ENCODE results near the gene PDE6H. TPM values are rescaled to one million over a fixed set of nuclear protein-coding genes. Genes with fewer than 3 reads are reported as not detected.

PDE6H gene
- total RNA-seq, 1 donor = not detected

- H4K20me1 ChIP-seq (ENCODE audit: insufficient read depth, low read length) = no peaks in the 10 kb centered on the region
- no peak overlapping the region for H3K27ac ChIP-seq (ENCODE audit: low read depth, low read length)
- H3K27me3 ChIP-seq (ENCODE audit: insufficient read depth, low read length) = no peaks in the 10 kb centered on the region
- H3K4me2 ChIP-seq (ENCODE audit: insufficient read depth, low read length) = no peak overlapping the region
- no peaks in the 10 kb centered on the region for H3K36me3 ChIP-seq (ENCODE audit: insufficient read depth, low read length)
- no peak overlapping the region for H3K4me3 ChIP-seq (ENCODE audit: insufficient read depth, low read length)
- TF ChIP-seq, protein P1, sequence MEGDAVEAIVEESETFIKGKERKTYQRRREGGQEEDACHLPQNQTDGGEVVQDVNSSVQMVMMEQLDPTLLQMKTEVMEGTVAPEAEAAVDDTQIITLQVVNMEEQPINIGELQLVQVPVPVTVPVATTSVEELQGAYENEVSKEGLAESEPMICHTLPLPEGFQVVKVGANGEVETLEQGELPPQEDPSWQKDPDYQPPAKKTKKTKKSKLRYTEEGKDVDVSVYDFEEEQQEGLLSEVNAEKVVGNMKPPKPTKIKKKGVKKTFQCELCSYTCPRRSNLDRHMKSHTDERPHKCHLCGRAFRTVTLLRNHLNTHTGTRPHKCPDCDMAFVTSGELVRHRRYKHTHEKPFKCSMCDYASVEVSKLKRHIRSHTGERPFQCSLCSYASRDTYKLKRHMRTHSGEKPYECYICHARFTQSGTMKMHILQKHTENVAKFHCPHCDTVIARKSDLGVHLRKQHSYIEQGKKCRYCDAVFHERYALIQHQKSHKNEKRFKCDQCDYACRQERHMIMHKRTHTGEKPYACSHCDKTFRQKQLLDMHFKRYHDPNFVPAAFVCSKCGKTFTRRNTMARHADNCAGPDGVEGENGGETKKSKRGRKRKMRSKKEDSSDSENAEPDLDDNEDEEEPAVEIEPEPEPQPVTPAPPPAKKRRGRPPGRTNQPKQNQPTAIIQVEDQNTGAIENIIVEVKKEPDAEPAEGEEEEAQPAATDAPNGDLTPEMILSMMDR (IDR thresholded peaks at IDR 0.05; ENCODE audit: extremely low read depth, low read depth, low read length) = no peak
- DNase-seq (ENCODE audit: insufficient read length, low spot score, missing footprints) = no peak
- H3K79me2 ChIP-seq (ENCODE audit: insufficient read depth, low read length) = no peaks in the 10 kb centered on the region
- H3K9me3 ChIP-seq (ENCODE audit: low read depth, low read length) = no peaks in the 10 kb centered on the region
- no peak overlapping the region for H2AFZ ChIP-seq (ENCODE audit: low read length)
- H3K4me1 ChIP-seq (ENCODE audit: insufficient read depth, low read length) = no peaks in the 10 kb centered on the region
Measured at GRCh38 chr12:14992673-14993072, 19.8 kb downstream of the PDE6H start.

GRCh38 chr12:14993117-14993516 lies 20.3 kb downstream of the PDE6H start:
- DNase-seq (ENCODE audit: insufficient read length, low spot score, missing footprints) = no peak
- TF ChIP-seq, protein P1 (IDR thresholded peaks at IDR 0.05; ENCODE audit: extremely low read depth, low read depth, low read length) = no peak
- no peak overlapping the region for H3K4me2 ChIP-seq (ENCODE audit: insufficient read depth, low read length)

DNA sequence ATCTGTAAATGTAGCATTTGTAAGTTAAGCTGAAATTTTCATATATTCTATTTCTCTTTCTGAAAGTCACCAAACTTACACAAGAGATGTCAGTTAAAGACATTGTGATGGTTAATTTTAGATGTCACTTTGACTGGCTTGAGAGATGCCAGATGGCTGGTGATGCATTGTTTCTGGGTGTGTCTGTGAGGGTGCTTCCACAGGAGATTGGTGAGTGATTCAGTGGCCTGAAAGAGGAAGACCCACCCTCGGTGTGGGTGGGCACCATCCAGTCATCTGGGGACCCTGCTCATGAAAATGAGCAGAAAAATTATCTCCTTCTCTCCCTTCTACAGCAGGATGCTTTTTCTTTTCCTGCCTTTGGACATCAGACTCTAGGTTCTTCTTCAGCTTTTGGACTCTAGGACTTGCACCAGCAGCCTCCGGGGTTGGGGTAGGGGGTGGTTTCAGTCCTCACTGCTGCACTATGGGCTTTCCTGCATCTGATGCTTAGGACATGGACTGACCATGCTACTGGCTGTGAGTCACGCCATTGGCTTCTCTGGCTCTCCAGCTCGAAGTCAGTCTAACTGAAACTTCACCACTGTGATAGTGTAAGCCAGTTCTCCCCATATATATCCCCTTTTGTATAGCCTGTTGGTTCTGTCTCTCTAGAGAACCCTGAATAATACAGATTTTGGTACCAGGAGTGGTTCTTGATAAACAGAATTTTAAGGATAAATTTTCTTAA lies 20.9 kb downstream of the PDE6H start:
- peak; percentile 65 for DNase-seq (ENCODE audit: insufficient read length, low spot score, missing footprints)
- Histone ChIP-seq H3K4me2 (ENCODE audit: insufficient read depth, low read length) (no peak overlapping the region), H3K36me3 (ENCODE audit: insufficient read depth, low read length) (no peaks in the 10 kb centered on the region), H3K4me1 (ENCODE audit: insufficient read depth, low read length) (no peaks in the 10 kb centered on the region), H3K9me3 (ENCODE audit: low read depth, low read length) (no peaks in the 10 kb centered on the region), H2AFZ (ENCODE audit: low read length) (peak overlapping the region; percentile 58), H3K79me2 (ENCODE audit: insufficient read depth, low read length) (no peaks in the 10 kb centered on the region), H4K20me1 (ENCODE audit: insufficient read depth, low read length) (no peaks in the 10 kb centered on the region), H3K27ac (ENCODE audit: low read depth, low read length) (no peak overlapping the region), H3K4me3 (ENCODE audit: insufficient read depth, low read length) (no peak overlapping the region), H3K27me3 (ENCODE audit: insufficient read depth, low read length) (no peaks in the 10 kb centered on the region)
- TF ChIP-seq, protein P1 (IDR thresholded peaks at IDR 0.05; ENCODE audit: extremely low read depth, low read depth, low read length) = no peak

More at GRCh38 chr12:14993117-14993516, 20.3 kb downstream of the PDE6H start:
- H3K27ac ChIP-seq (ENCODE audit: low read depth, low read length) = no peak overlapping the region
- H4K20me1 ChIP-seq (ENCODE audit: insufficient read depth, low read length) = no peaks in the 10 kb centered on the region
- H3K36me3 ChIP-seq (ENCODE audit: insufficient read depth, low read length) = no peaks in the 10 kb centered on the region
- H2AFZ ChIP-seq (ENCODE audit: low read length) = no peak overlapping the region
- no peaks in the 10 kb centered on the region for H3K79me2 ChIP-seq (ENCODE audit: insufficient read depth, low read length)
- H3K4me1 ChIP-seq (ENCODE audit: insufficient read depth, low read length) = no peaks in the 10 kb centered on the region
- H3K4me3 ChIP-seq (ENCODE audit: insufficient read depth, low read length) = no peak overlapping the region
- H3K27me3 ChIP-seq (ENCODE audit: insufficient read depth, low read length) = no peaks in the 10 kb centered on the region
- no peaks in the 10 kb centered on the region for H3K9me3 ChIP-seq (ENCODE audit: low read depth, low read length)

DNA sequence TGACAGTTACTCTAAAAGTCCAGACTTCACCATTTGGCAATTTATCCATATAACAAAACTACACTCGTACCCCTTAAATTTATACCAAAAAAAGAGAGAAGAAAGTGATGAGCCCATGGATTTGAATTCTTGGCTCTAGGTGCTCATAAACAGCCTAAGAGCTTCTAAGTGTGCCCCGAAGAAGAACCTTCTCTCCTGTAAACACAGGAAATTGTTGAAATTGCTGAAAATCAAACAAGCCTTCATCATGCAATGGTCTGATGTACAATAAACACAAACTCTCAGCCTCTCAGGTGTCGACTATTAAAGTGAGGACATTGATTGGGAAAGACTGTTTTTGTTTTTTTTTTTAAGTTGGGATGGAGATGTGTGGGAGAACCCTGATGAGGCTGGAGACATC lies 21.8 kb downstream of the PDE6H start:
- H3K79me2 ChIP-seq (ENCODE audit: insufficient read depth, low read length) = no peaks in the 10 kb centered on the region
- no peak overlapping the region for H3K4me3 ChIP-seq (ENCODE audit: insufficient read depth, low read length)
- H3K9me3 ChIP-seq (ENCODE audit: low read depth, low read length) = no peaks in the 10 kb centered on the region
- no peak overlapping the region for H2AFZ ChIP-seq (ENCODE audit: low read length)
- no peaks in the 10 kb centered on the region for H3K36me3 ChIP-seq (ENCODE audit: insufficient read depth, low read length)
- TF ChIP-seq, protein P1 (IDR thresholded peaks at IDR 0.05; ENCODE audit: extremely low read depth, low read depth, low read length) = no peak
- no peak overlapping the region for H3K27ac ChIP-seq (ENCODE audit: low read depth, low read length)
- no peaks in the 10 kb centered on the region for H3K4me1 ChIP-seq (ENCODE audit: insufficient read depth, low read length)
- DNase-seq (ENCODE audit: insufficient read length, low spot score, missing footprints) = no peak
- H3K4me2 ChIP-seq (ENCODE audit: insufficient read depth, low read length) = no peak overlapping the region
- H4K20me1 ChIP-seq (ENCODE audit: insufficient read depth, low read length) = no peaks in the 10 kb centered on the region
- H3K27me3 ChIP-seq (ENCODE audit: insufficient read depth, low read length) = no peaks in the 10 kb centered on the region
